Endothelial cell of umbilical vein (primary cell): Measurements from ENCODE around the gene HTR6. TPM values are rescaled to one million over a fixed set of nuclear protein-coding genes. Genes with fewer than 3 reads are reported as not detected.

ENCODE experiments used
- BruUV-seq: library from RNA; stranded (reverse); fragments of 400-500 nt; replicated peaks from 2 replicates; lab custom pipeline; 2021; lab: Mats Ljungman, UMichigan
- CTCF ChIA-PET: fragments of 300-600, 350-600 bp; sonication (Branson Sonifier 250); formaldehyde crosslinking; loops from one replicate; lab custom pipeline; 2021; ENCODE audit warnings: antibody characterized with exemption, inconsistent platforms; lab: Charles Lee
- POLR2A ChIA-PET: fragments of 300-600, 350-600 bp; sonication (Branson Sonifier 250); formaldehyde crosslinking; loops from one replicate; lab custom pipeline; 2021; ENCODE audit warnings: antibody characterized with exemption, inconsistent platforms; lab: Charles Lee
- DNase-seq: peaks from one replicate; pipeline ENCODE4 v3.0.0-alpha.2; 2011; ENCODE audit warnings: low read depth, low spot score
- FAIRE-seq: peaks from 2 replicates; lab custom pipeline; 2011; peaks lifted over from hg19 to GRCh38; lab: Jason Lieb, UNC
- H2AFZ ChIP-seq: 2 replicates; pipeline ENCODE4 v1.6.0; 2012; ENCODE audit warnings: low read depth, low read length, control low read depth, inconsistent platforms
- H3K27ac ChIP-seq: 2 replicates; pipeline ENCODE4 v1.5.1; 2011; ENCODE audit warnings: low read depth, mild to moderate bottlenecking, control low read depth, low read length, moderate library complexity; ENCODE audit not compliant: insufficient read depth
- H3K27me3 ChIP-seq, 2 experiments: 2 replicates each; pipeline versions ENCODE4 v1.6.0 to v1.6.1; 2011; ENCODE audit warnings: low read length in 2 of 2, mixed read lengths in 1 of 2; ENCODE audit not compliant: control insufficient read depth in 2 of 2, insufficient read depth in 2 of 2
- H3K36me3 ChIP-seq, 2 experiments: 2 replicates in 1 of 2; 3 replicates in 1 of 2; pipeline ENCODE4 v1.5.1; 2011; ENCODE audit warnings: low read length in 2 of 2, mild to moderate bottlenecking in 1 of 2, moderate library complexity in 1 of 2; ENCODE audit not compliant: control insufficient read depth in 2 of 2, insufficient read depth in 2 of 2; ENCODE audit errors: extremely low read depth in 1 of 2
- H3K4me1 ChIP-seq: 3 replicates; pipeline ENCODE4 v1.5.1; 2011; ENCODE audit warnings: mild to moderate bottlenecking, low read length; ENCODE audit not compliant: control insufficient read depth, insufficient read depth; ENCODE audit errors: extremely low read depth
- H3K4me2 ChIP-seq: 2 replicates; pipeline ENCODE4 v1.6.1; 2011; ENCODE audit warnings: low read length, control low read depth, mixed read lengths; ENCODE audit not compliant: insufficient read depth
- H3K4me3 ChIP-seq, 3 experiments: fragments of 200-600 bp in 1 of 3; sonication (generic), shearing (Covaris generic) in 1 of 3; replicated peaks in 1 of 3; 2 replicates each; pipeline ENCODE4 v1.5.1; 2011 to 2016; ENCODE audit warnings: control low read depth in 3 of 3, low read length in 3 of 3, mild to moderate bottlenecking in 2 of 3, inconsistent platforms in 1 of 3, low read depth in 1 of 3, moderate library complexity in 1 of 3; ENCODE audit not compliant: insufficient read depth in 1 of 3
- H3K79me2 ChIP-seq: 2 replicates; pipeline ENCODE4 v1.6.0; 2012; ENCODE audit warnings: low read length, inconsistent platforms; ENCODE audit not compliant: control insufficient read depth, insufficient read depth
- H3K9ac ChIP-seq: replicated peaks from 2 replicates; pipeline ENCODE3; 2011; ENCODE audit warnings: low read length, control low read depth; ENCODE audit not compliant: insufficient read depth; ENCODE audit errors: extremely low read depth
- H3K9me1 ChIP-seq: replicated peaks from 3 replicates; pipeline ENCODE4 v1.6.0; 2011; ENCODE audit warnings: mild to moderate bottlenecking, low read length; ENCODE audit not compliant: control insufficient read depth, insufficient read depth; ENCODE audit errors: extremely low read depth
- H3K9me3 ChIP-seq: replicated peaks from 2 replicates; pipeline ENCODE4 v1.5.1; 2012; ENCODE audit warnings: low read length, inconsistent platforms; ENCODE audit not compliant: control insufficient read depth, insufficient read depth
- H4K20me1 ChIP-seq: replicated peaks from 2 replicates; pipeline ENCODE3; 2011; ENCODE audit warnings: mild to moderate bottlenecking, low read length; ENCODE audit not compliant: control insufficient read depth, insufficient read depth; ENCODE audit errors: extremely low read depth
- EZH2 ChIP-seq: IDR thresholded peaks from 2 replicates; pipeline ENCODE4 v1.6.1; 2012; ENCODE audit warnings: borderline replicate concordance, low read depth, mild to moderate bottlenecking, moderate library complexity, low read length, inconsistent platforms; ENCODE audit not compliant: severe bottlenecking
- FOS ChIP-seq: IDR thresholded peaks from 2 replicates; pipeline ENCODE4 v1.6.1; 2011; ENCODE audit warnings: mild to moderate bottlenecking, low read length, moderate library complexity, borderline replicate concordance; ENCODE audit not compliant: insufficient read depth
- GATA2 ChIP-seq: IDR thresholded peaks from 2 replicates; pipeline ENCODE4 v1.7.0; 2011; ENCODE audit warnings: low read depth, mild to moderate bottlenecking, moderate library complexity, mixed read lengths, low read length; ENCODE audit not compliant: insufficient read length, insufficient read depth
- JUN ChIP-seq: IDR thresholded peaks from 2 replicates; pipeline ENCODE4 v1.6.1; 2011; ENCODE audit warnings: borderline replicate concordance, low read depth; ENCODE audit not compliant: insufficient read length, insufficient read depth
- MYC ChIP-seq: IDR thresholded peaks from one replicate; pipeline ENCODE4 v1.6.1; 2011; ENCODE audit warnings: mild to moderate bottlenecking, low read depth, low read length
- POLR2A ChIP-seq: IDR thresholded peaks from 2 replicates; pipeline ENCODE4 v1.6.1; 2012; ENCODE audit warnings: low read depth, mild to moderate bottlenecking, control low read depth, low read length
- POLR2AphosphoS5 ChIP-seq: IDR thresholded peaks from 2 replicates; pipeline ENCODE4 v1.6.1; 2012; ENCODE audit warnings: low read depth, mild to moderate bottlenecking, control low read depth, low read length, moderate library complexity; ENCODE audit not compliant: insufficient read depth
- dilution Hi-C: fragments of 300-500 bp; cut with MboI; formaldehyde crosslinking; loops from one replicate; pipeline ENCODE4 v1.15.0; 2019; ENCODE audit warnings: low sequenced_read_pairs; ENCODE audit not compliant: extremely low pct_ligation_motif_present
- intact Hi-C: fragments of 100-400 bp; cut with micrococcal nuclease; formaldehyde crosslinking; loops from one replicate; pipeline ENCODE4 v1.10.0; 2022
- polyA plus RNA-seq, 4 experiments: library from polyadenylated mRNA; depleted of rRNA in 3 of 4; stranded (reverse) in 3 of 4; unstranded in 1 of 4; fragments of >200 nt; gene quantifications; 2 replicates each; pipeline versions ENCODE4 v1.2.1 to v1.2.3, GENCODE V29; 2011 to 2012; ENCODE audit warnings: missing spikeins in 1 of 4
- total RNA-seq: library from RNA; stranded (reverse); gene quantifications from 2 replicates; pipeline ENCODE4 v1.2.3, GENCODE V29; 2021
- TF ChIP-seq, protein P1 (sequence below), 2 donors: IDR thresholded peaks; 1 replicate in 1 of 2; 2 replicates in 1 of 2; pipeline ENCODE4 v1.5.1; 2011; ENCODE audit warnings: low read length in 2 of 2, mild to moderate bottlenecking in 2 of 2, moderate library complexity in 2 of 2, control low read depth in 1 of 2, inconsistent platforms in 1 of 2, low read depth in 1 of 2; ENCODE audit not compliant: insufficient read depth in 1 of 2; ENCODE audit errors: extremely low read depth in 1 of 2
- TF ChIP-seq, protein P2 (sequence below): IDR thresholded peaks from 2 replicates; pipeline ENCODE4 v1.6.1; 2011; ENCODE audit not compliant: insufficient read depth, insufficient read length

Gene HTR6
- total and polyA plus RNA-seq, 2 donors (not counting 3 experiments of a cell fraction or from before 2014, with no cell fraction given) = not detected

DNA sequence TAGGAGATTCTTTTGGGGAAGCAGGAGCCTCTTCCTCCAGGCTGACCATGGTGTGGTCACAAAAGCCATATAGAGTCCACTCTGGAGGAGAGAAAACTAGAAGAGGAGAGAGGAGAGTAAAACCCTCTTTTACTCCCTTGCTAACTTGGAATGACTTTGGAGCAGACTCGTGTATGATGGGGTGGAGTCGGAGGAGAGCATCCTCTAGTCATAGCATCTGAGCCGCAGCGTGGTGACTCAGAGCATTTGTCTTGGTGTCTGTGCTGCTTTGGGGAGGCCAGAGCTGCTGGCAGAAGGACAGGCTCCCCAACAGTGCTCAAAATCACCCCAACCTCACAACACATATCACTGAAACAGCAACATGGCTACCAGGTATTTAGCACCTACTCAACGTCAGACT lies 11.1 kb downstream of the HTR6 start:
- DNase-seq = no peak
- TF ChIP-seq, protein P1, sequence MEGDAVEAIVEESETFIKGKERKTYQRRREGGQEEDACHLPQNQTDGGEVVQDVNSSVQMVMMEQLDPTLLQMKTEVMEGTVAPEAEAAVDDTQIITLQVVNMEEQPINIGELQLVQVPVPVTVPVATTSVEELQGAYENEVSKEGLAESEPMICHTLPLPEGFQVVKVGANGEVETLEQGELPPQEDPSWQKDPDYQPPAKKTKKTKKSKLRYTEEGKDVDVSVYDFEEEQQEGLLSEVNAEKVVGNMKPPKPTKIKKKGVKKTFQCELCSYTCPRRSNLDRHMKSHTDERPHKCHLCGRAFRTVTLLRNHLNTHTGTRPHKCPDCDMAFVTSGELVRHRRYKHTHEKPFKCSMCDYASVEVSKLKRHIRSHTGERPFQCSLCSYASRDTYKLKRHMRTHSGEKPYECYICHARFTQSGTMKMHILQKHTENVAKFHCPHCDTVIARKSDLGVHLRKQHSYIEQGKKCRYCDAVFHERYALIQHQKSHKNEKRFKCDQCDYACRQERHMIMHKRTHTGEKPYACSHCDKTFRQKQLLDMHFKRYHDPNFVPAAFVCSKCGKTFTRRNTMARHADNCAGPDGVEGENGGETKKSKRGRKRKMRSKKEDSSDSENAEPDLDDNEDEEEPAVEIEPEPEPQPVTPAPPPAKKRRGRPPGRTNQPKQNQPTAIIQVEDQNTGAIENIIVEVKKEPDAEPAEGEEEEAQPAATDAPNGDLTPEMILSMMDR (IDR thresholded peaks at IDR 0.05; ENCODE audit: extremely low read depth in 1 of 2, insufficient read depth in 1 of 2, low read depth in 1 of 2, low read length in 2 of 2) = no peak
- no peak for TF ChIP-seq EZH2
- TF ChIP-seq MYC = no peak
- no peak for TF ChIP-seq FOS
- no peak for TF ChIP-seq JUN
- no peak for TF ChIP-seq POLR2AphosphoS5
- TF ChIP-seq, protein P2, sequence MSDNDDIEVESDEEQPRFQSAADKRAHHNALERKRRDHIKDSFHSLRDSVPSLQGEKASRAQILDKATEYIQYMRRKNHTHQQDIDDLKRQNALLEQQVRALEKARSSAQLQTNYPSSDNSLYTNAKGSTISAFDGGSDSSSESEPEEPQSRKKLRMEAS = no peak
- no peak for TF ChIP-seq GATA2
- TF ChIP-seq POLR2A = no peak
- no peaks in the 10 kb centered on the region for H3K9me3 ChIP-seq
- no peak overlapping the region for H3K4me3 ChIP-seq
- intact Hi-C loops = no loop called here
- H3K36me3 ChIP-seq = no peaks in the 10 kb centered on the region
- no peaks in the 10 kb centered on the region for H3K27me3 ChIP-seq
- dilution Hi-C loops = no loop called here
- POLR2A ChIA-PET = no interaction called here
- CTCF ChIA-PET = interaction anchor here (1.0 to 2.3 kb wide), 3 partner anchors 8 to 28 kb away, joined by 3 to 9 read pairs (median 4); no protein-coding TSS in a partner anchor
- BruUV-seq = no TSS peak
- no peaks in the 10 kb centered on the region for H3K9me1 ChIP-seq
- H3K27ac ChIP-seq = no peak overlapping the region
- no peak for FAIRE-seq
- no peaks in the 10 kb centered on the region for H3K79me2 ChIP-seq
- H3K9ac ChIP-seq = no peak overlapping the region
- no peaks in the 10 kb centered on the region for H4K20me1 ChIP-seq
- no peaks in the 10 kb centered on the region for H3K4me1 ChIP-seq
- no peak overlapping the region for H2AFZ ChIP-seq
- H3K4me2 ChIP-seq = no peak overlapping the region
